AG08396 (cell line): ENCODE results near the gene ERCC5.

ENCODE experiments used
- DNase-seq: peaks from one replicate; pipeline ENCODE4 v3.0.0; 2012; ENCODE audit warnings: low spot score, mixed read lengths

The ERCC5 gene

GRCh38 chr13:102845289-102845629 lies 573 bp upstream of the ERCC5 start:
- no peak for DNase-seq

GRCh38 chr13:102846261-102847015 lies 606 bp downstream of the ERCC5 start:
- DNase-seq = no peak

DNA sequence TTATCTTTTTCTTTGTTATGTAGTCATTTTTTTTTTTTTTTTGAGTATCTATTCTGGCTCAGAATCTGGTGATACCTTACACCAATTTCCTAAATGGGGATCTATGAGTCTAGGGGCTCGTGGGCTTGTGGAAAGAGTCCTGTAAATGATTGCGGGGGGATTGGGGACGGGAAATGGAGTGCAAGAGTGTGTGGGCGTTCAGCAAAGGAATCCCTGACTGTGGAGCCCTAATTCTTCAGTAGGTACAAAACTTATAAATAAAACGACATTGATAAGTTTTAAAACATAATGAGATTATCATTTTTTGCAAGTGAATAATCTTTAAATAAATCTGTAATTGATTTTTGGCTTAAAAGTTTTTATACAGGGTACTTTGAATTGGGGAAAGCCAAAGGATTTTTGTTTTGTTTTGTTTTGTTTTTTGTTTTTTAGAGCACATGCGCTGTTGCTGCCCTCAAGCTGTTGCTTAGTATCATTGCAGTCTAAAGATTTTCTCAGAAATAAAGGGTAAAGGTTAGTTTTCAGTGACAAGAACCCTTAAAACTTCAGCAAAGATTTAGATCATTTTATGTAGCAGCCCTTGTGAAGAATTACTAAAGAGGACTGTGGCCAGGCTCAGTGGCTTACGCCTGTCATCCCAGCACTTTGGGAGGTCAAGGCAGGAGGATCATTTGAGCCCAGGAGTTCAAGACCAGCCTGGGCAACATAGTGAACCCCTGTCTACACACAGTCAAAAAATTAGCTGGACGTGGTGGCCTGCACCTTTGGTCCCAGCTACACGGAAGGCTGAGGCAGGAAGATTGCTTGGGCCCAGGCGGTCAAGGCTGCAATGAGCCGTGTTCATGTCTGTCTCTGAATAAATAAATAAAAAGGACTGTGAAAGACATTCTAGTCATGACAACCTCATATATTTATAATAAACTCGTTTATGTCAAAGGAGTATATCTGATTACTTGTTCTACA lies 1.7 kb downstream of the ERCC5 start:
- DNase-seq = no peak

- DNase-seq = no peak
These were observed 3.1 kb downstream of the ERCC5 start for GRCh38 chr13:102848956-102849355.

DNA sequence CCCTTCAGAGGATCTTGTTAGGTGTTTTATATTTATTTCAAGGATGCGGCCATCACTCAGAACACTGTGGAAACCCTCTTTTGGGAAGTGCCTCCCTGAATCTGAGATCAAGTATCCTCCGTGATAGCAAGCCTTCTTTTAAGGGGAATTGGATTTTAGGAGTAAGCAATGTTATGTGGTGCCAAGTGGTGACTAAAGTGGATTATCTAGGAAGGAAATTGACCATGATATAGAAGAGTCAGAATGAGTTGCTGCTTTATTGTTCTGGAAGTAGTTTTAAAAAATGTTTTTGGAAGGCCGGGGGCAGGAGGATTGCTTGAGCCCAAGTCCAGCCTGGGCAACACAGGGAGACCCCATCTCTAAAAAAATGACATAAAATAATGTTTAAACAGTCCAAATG lies 6.7 kb downstream of the ERCC5 start:
- DNase-seq = no peak

DNA sequence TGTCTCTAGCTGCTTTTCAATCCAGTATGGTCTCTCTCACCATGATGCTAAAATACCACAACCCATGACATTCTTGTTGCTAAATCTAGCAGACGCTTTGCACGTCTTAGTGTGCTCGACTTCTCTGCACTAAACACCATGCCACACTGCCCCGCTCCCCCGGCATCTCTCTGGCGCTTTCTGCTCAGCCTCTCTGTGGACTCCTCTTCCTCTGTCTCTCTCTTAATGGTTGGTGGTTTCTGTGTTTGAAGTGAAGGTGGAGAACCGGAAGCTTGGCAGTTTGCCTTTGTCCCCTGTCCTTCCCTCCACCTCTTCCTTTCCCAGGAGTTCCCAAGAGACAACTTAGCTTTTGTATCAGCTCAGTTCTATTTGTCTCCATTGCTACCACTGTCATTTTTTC lies 8.8 kb downstream of the ERCC5 start:
- no peak for DNase-seq

DNA sequence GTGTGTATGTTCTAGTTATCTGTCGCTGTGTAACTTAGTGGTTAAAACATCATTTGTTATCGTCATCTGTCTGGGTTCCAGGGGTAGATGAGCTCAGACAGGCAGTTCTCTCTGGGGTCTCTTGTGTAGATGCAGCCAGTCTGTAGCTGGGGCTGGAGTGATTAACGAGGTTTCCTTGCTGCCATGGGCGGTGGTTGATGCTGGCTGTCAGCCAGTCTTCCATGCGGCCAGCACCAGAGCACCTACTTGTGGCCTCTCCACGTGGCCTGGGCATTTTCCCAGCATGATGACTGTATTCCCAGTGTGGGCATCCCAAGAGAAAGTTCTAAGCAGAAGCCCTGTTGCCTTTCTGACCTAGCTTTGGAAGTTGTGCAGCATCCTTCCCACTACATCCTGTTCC lies 10.7 kb downstream of the ERCC5 start:
- no peak for DNase-seq

GRCh38 chr13:102862624-102863210 lies 16.9 kb downstream of the ERCC5 start:
- DNase-seq = no peak

GRCh38 chr13:102863590-102863989 lies 17.8 kb downstream of the ERCC5 start:
- no peak for DNase-seq

DNA sequence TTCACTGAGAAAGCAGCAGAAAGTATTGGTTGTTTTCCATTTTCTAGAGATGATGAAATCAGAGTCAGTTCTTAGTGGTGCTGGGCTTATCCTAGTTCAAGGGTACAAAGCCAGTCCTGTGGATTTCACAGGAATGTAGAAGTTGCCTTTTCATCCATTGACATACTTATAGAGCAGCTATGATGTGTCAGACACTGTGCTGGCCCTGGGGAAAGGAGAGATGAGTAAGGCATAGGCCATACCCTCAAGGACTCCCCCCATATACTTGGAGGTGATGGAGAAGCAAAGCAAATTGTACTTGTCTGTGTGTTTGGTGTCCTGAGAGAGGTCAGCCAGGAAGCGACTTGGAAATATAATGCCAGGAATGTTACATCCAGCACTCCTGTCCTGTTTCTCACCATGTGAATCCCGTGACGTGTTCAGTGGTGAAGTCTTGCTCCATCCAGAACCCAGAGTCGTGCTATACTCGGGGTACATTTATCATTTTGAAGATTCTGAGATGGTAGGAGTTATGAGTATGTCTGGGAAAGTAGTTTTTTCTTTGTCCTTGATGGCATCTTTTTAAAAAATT lies 22.6 kb downstream of the ERCC5 start:
- DNase-seq = no peak

- DNase-seq = no peak
These were observed 24.3 kb downstream of the ERCC5 start for GRCh38 chr13:102869948-102870676.

GRCh38 chr13:102870677-102871415 lies 25.0 kb downstream of the ERCC5 start:
- peak; percentile 73 for DNase-seq

DNA sequence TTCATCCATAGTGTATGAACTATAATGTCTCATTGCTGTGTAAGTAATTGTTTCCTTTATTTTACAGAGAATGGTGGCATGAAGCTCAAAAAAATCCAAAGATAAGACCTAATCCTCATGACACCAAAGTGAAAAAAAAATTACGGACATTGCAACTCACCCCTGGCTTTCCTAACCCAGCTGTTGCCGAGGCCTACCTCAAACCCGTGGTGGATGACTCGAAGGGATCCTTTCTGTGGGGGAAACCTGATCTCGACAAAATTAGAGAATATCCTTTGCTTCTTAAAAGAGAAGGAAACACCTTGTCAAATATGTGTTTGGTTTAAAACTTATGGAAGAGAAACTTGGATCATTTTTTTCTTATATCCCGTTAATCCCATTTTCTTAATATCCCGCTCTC lies 26.3 kb downstream of the ERCC5 start:
- DNase-seq = no peak

DNA sequence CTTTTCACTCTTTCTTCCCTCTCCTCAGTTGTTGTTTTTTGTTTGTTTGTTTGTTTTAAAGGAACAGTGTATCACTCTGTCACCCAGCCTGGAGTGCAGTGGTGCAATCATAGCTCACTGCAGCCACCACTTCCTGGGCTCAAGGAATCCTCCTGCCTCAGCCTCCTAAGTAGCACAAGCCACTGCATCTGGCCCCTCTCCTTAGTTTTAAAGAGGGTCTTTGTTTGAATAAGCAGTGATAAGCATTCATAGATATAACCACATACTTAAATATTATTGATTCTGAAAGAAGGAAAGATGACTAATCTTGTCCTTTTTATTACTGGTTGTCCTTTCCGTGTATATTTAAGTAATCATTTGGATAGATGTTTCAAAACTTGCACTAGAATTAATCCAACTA lies 26.7 kb downstream of the ERCC5 start:
- DNase-seq = no peak

DNA sequence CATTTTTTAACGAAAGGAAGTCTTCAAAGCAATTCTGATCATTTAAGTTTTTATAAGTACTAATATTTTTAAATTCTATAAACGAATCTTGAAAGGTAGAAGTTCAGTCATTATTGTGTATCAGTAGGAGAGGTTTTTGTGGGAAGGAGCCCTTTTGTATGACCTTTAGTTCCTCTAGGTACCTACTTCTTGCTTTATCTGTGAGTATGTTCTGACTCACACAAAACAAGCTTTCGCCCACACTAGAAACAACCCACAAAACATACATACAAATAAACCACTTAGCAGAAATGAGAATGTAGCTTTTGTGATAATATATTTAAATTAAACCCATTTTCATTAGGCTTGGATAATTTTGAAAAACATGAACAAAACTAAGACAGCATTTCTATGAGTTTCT lies 27.8 kb downstream of the ERCC5 start:
- no peak for DNase-seq

- no peak for DNase-seq
These were observed 29.4 kb downstream of the ERCC5 start for GRCh38 chr13:102875256-102875655.

DNA sequence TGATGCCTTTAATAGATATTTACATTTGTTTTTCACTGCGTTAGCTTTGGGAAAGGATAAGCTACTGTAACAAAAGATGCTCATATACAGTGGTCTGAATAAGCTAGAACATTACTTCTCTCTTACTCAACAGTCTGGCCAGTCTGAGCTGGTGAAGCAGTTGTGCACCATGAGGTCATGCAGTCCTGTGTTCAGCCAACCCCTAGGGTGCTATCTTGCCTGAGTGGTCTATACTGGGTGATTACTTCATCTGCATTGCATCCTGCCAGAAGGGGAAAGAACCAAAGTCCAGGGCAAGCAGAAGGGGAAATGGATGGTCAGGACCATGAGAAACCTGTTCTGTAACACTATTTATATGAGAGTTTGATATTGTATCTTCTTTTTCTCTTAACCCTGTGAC lies 31.5 kb downstream of the ERCC5 start:
- DNase-seq = no peak

- peak; percentile 49 for DNase-seq
These were observed 32.6 kb downstream of the ERCC5 start for GRCh38 chr13:102878481-102878880.

- DNase-seq = no peak
These were observed 34.1 kb downstream of the ERCC5 start for GRCh38 chr13:102879793-102880499.
